Adrenal gland (tissue), 12 donors: ENCODE results near the gene ASTN2. TPM values are rescaled to one million over a fixed set of nuclear protein-coding genes. Genes with fewer than 3 reads are reported as not detected.

ENCODE experiments used
- DNase-seq, 7 donors: peaks; one replicate each; pipeline ENCODE4 v3.0.0-alpha.2; 2019 to 2020
- H3K27ac ChIP-seq, 5 donors: fragments of 200-600 bp; sonication (generic) in 4 of 5; 1 replicate in 3 of 5; 2 replicates in 2 of 5; pipeline versions ENCODE4 v1.5.1 to v1.8.0; 2016 to 2020; ENCODE audit warnings: mild to moderate bottlenecking in 1 of 5
- H3K27me3 ChIP-seq: fragments of 200-600 bp; 2 replicates; pipeline ENCODE4 v1.8.0; 2021
- H3K36me3 ChIP-seq, 2 donors: fragments of 200-600 bp; replicated peaks in 1 of 2; 1 replicate in 1 of 2; 2 replicates in 1 of 2; pipeline versions ENCODE4 v1.5.1 to v1.8.0; 2018 to 2022
- H3K4me1 ChIP-seq, 2 donors: fragments of 200-600 bp; replicated peaks in 1 of 2; 1 replicate in 1 of 2; 2 replicates in 1 of 2; pipeline versions ENCODE4 v1.5.1 to v1.8.0; 2018 to 2021
- H3K4me3 ChIP-seq, 4 donors: fragments of 200-600 bp; sonication (generic) in 3 of 4; one replicate each; pipeline ENCODE4 v1.5.1; 2016 to 2018
- H3K9me3 ChIP-seq, 3 donors: fragments of 200-600 bp; sonication (generic) in 1 of 3; replicated peaks in 1 of 3; 1 replicate in 2 of 3; 2 replicates in 1 of 3; pipeline versions ENCODE4 v1.5.1 to v1.8.0; 2016 to 2021
- POLR2A ChIP-seq, 2 donors: fragments of 450-650 bp; IDR thresholded peaks; one replicate each; pipeline ENCODE4 v1.6.1; 2017; ENCODE audit warnings: antibody characterized with exemption in 2 of 2, mild to moderate bottlenecking in 2 of 2, moderate library complexity in 1 of 2
- WGBS, 4 donors: extraction: QIAGEN DNeasy Blood & Tissue Kit in 2 of 4; methylation state at CpG; one replicate each; pipeline versions ENCODE4 v1.1.5 to v1.1.7; 2013 to 2017; 5-methylcytosine and 5-hydroxymethylcytosine counted together
- intact Hi-C, 2 donors: fragments of 100-400 bp; cut with DNase I; formaldehyde crosslinking; loops; one replicate each; pipeline versions ENCODE4 v1.14.1 to v1.15.0; 2022 to 2023
- polyA plus RNA-seq, 3 donors: library from polyadenylated mRNA; stranded (reverse); fragments of 200-250 nt in 2 of 3; fragments of 350-450 nt in 1 of 3; fragmentation: Illumina TruSeq in 1 of 3; extraction: RNeasy Lipid Tissue Mini Kit (QIAGEN cat#74804) in 1 of 3; gene quantifications; one replicate each; pipeline ENCODE4 v1.2.3, GENCODE V29; 2013 to 2014
- total RNA-seq, 9 donors: library from RNA; depleted of rRNA in 4 of 9; stranded (reverse); fragments of >200 nt in 4 of 9; fragments of 120-200 nt in 1 of 9; fragmentation: NEBNext Ultra II Directional in 1 of 9; extraction: Animal tissue kit (Norgen Biotek cat#: 25700) in 1 of 9; gene quantifications; one replicate each; pipeline versions ENCODE4 v1.1.0 to v1.2.4, GENCODE V29; 2013 to 2023
- TF ChIP-seq, protein P1 (sequence below), 6 experiments: fragments of 450-650 bp in 4 of 6; fragments of 200-600 bp in 2 of 6; sonication (generic) in 1 of 6; IDR thresholded peaks; 1 replicate in 5 of 6; 2 replicates in 1 of 6; pipeline versions ENCODE4 v1.5.1 to v1.8.0; 2016 to 2021; ENCODE audit warnings: antibody characterized with exemption in 6 of 6, mild to moderate bottlenecking in 2 of 6, moderate library complexity in 1 of 6
- donor health status: healthy with polysubstance abuse.
- donor health status: Bipolar disorder and iron deficiency.
- donor health status: DM: yes; HTN: yes; CAD: no.
- donor health status: DM: no; HTN: no; CAD: no.
- donor health status: DM: no; HTN: no; CAD: no.
- donor health status: DM: yes; HTN: yes; CAD: no.

Gene ASTN2
- total and polyA plus RNA-seq, 12 donors: 2.5 to 15.6 (median 6.8) TPM

DNA sequence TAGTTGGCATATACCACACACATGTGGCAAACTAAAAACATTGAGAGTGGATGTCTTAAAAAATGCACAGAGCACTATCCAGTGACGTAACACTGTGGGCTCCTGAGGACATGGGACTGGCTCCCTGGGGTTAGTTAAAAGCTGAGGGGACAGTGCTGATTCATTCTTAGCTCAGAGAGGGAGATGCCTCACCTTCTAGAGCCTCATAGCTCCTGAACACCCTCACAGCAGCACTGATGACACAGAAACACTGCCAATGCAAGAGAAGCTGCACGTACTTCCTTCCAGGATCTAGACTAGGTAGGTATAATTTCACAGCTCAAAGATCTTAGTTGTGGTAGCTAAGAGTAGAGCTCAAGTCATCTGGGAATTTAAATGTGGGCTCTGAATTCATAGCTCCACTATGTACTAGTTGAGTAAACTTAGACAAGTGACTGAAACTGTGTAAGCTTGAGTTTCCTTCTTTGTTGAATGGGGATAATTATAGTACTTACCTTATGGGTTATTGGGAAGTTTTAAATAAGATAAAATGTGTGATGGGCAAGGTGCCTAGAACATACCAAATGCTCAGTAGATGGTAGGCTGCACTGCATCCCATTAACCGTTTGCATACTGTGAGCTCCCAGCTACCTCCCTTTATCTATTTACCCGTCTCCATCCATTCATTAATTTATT lies 279.9 kb downstream of the ASTN2 start:
- H3K27ac ChIP-seq: no peak overlapping the region
- H3K27me3 ChIP-seq: no peaks in the 10 kb centered on the region
- H3K4me1 ChIP-seq: no peaks in the 10 kb centered on the region
- WGBS, 4 donors: 68 to 77% (median 73%) methylated on average over 4 of the region's 4 CpGs
- intact Hi-C loops: no loop called here
- TF ChIP-seq, protein P1, sequence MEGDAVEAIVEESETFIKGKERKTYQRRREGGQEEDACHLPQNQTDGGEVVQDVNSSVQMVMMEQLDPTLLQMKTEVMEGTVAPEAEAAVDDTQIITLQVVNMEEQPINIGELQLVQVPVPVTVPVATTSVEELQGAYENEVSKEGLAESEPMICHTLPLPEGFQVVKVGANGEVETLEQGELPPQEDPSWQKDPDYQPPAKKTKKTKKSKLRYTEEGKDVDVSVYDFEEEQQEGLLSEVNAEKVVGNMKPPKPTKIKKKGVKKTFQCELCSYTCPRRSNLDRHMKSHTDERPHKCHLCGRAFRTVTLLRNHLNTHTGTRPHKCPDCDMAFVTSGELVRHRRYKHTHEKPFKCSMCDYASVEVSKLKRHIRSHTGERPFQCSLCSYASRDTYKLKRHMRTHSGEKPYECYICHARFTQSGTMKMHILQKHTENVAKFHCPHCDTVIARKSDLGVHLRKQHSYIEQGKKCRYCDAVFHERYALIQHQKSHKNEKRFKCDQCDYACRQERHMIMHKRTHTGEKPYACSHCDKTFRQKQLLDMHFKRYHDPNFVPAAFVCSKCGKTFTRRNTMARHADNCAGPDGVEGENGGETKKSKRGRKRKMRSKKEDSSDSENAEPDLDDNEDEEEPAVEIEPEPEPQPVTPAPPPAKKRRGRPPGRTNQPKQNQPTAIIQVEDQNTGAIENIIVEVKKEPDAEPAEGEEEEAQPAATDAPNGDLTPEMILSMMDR (IDR thresholded peaks at IDR 0.05): no peak
- TF ChIP-seq POLR2A (IDR thresholded peaks at IDR 0.05): no peak
- no peak overlapping the region for H3K4me3 ChIP-seq
- no peak for DNase-seq
- H3K36me3 ChIP-seq: no peaks in the 10 kb centered on the region
- H3K9me3 ChIP-seq: no peaks in the 10 kb centered on the region

GRCh38 chr9:117126871-117127270 lies 288.0 kb downstream of the ASTN2 start:
- intact Hi-C loops: no loop called here
- no peaks in the 10 kb centered on the region for H3K4me1 ChIP-seq
- no peak for TF ChIP-seq POLR2A (IDR thresholded peaks at IDR 0.05)
- TF ChIP-seq, protein P1 (IDR thresholded peaks at IDR 0.05): no peak
- no peak for DNase-seq
- no peak overlapping the region for H3K4me3 ChIP-seq
- no peaks in the 10 kb centered on the region for H3K9me3 ChIP-seq
- H3K27me3 ChIP-seq: no peaks in the 10 kb centered on the region
- H3K27ac ChIP-seq: no peak overlapping the region
- H3K36me3 ChIP-seq: no peaks in the 10 kb centered on the region
- 76 to 91% (median 85%) methylated on average over 2 of the region's 2 CpGs for WGBS, 4 donors

DNA sequence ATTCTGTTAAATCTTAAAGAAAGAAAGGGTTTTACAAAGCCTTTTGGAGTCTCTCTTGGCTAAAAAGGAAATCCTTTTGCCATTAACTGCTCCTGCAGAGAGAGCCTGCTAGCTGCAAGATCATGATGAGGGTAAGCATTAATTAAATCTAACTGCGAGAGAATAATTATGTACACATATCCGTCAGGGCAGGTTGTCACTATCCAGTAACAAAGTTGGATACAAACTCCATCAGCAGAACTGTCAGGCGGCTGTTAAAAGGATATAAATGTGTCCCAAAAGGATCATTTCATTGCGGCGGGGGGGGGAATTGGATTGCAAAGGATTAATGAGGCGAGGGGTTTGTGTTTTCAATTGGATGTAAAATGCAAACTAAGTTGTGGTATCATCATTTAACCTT lies 289.3 kb downstream of the ASTN2 start:
- no peak for DNase-seq
- intact Hi-C loops: no loop called here
- Histone ChIP-seq H3K36me3 (no peaks in the 10 kb centered on the region), H3K4me3 (no peak overlapping the region), H3K9me3 (no peaks in the 10 kb centered on the region), H3K27ac (no peak overlapping the region), H3K27me3 (no peaks in the 10 kb centered on the region), H3K4me1 (no peaks in the 10 kb centered on the region)
- 30 to 44% (median 37%) methylated on average over 6 of the region's 6 CpGs for WGBS, 4 donors
- TF ChIP-seq, protein P1 (IDR thresholded peaks at IDR 0.05): no peak
- no peak for TF ChIP-seq POLR2A (IDR thresholded peaks at IDR 0.05)

DNA sequence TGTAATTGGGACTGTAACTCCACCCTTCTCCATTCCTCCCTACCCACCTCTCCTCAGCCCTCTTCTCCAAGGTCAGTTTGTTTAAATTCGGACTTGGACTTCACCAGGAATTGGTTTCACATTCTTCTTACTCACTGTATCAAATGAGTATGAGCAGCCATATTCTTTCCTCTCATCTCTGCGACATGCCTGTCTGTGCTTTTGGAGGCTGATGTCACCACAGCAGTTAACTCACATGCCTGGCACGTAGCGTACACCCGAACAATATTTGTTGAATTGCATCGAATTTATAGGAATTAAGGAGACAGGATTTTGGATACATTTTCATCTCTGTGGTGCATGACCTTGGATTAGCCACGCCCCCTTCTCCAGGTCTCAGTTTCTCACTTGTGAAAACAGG lies 291.1 kb downstream of the ASTN2 start:
- no peaks in the 10 kb centered on the region for H3K4me1 ChIP-seq
- WGBS, 4 donors: 71 to 79% (median 76%) methylated on average over 7 of the region's 7 CpGs
- no peak for DNase-seq
- H3K27ac ChIP-seq: no peak overlapping the region
- H3K36me3 ChIP-seq: no peaks in the 10 kb centered on the region
- H3K4me3 ChIP-seq: no peak overlapping the region
- intact Hi-C loops: no loop called here
- H3K27me3 ChIP-seq: no peaks in the 10 kb centered on the region
- H3K9me3 ChIP-seq: no peaks in the 10 kb centered on the region
- TF ChIP-seq POLR2A (IDR thresholded peaks at IDR 0.05): no peak
- TF ChIP-seq, protein P1 (IDR thresholded peaks at IDR 0.05): no peak
